Measurements from ENCODE around the gene PBX4. TPM values are rescaled to one million over a fixed set of nuclear protein-coding genes. Genes with fewer than 3 reads are reported as not detected.

PBX4 gene, protein sequence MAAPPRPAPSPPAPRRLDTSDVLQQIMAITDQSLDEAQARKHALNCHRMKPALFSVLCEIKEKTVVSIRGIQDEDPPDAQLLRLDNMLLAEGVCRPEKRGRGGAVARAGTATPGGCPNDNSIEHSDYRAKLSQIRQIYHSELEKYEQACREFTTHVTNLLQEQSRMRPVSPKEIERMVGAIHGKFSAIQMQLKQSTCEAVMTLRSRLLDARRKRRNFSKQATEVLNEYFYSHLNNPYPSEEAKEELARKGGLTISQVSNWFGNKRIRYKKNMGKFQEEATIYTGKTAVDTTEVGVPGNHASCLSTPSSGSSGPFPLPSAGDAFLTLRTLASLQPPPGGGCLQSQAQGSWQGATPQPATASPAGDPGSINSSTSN
- 0.19 and 0.56 TPM in 2 replicates for total RNA-seq

DNA sequence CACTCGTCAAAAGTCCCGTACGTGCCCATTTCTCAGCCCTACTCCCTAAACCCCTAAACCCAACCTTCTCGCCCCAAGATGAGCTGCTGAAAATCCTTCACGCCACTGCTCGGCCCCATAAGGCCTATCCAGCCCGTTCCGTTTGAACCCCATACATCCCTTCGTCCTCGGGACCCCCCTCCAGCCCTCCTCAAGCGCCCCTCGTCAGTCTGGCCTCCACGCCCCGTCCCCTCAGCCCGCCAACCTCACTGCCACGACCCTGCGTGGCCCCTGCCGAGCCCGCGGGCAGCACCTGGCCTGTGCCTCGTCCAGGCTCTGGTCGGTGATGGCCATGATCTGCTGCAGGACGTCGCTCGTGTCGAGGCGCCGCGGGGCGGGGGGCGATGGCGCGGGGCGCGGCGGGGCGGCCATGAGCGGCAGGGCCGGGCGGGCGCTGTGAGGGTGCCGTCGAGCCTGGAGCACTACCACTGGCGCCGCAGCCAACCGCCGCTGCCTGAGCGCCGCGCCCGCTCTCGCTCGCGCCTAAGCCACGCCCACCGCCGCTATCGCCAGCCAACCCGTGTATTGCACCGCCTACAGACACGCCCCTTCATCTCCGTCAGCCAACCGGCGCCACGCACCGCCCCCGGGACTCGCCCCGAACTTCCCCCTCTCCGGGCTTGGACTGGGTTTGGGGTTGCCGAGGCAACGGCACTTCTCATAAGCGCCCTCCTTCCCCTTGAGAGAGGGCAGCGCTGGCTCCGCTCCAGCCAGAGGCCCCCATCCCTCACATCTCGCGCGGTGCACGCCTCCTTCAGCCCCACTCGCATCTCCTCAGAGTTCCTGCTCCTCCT is at the start of gene PBX4:
PBX4 (minus strand) TSS at position 469 of the 833 bp plus-strand sequence; CDS start at position 411, 58 bp downstream.

DNA sequence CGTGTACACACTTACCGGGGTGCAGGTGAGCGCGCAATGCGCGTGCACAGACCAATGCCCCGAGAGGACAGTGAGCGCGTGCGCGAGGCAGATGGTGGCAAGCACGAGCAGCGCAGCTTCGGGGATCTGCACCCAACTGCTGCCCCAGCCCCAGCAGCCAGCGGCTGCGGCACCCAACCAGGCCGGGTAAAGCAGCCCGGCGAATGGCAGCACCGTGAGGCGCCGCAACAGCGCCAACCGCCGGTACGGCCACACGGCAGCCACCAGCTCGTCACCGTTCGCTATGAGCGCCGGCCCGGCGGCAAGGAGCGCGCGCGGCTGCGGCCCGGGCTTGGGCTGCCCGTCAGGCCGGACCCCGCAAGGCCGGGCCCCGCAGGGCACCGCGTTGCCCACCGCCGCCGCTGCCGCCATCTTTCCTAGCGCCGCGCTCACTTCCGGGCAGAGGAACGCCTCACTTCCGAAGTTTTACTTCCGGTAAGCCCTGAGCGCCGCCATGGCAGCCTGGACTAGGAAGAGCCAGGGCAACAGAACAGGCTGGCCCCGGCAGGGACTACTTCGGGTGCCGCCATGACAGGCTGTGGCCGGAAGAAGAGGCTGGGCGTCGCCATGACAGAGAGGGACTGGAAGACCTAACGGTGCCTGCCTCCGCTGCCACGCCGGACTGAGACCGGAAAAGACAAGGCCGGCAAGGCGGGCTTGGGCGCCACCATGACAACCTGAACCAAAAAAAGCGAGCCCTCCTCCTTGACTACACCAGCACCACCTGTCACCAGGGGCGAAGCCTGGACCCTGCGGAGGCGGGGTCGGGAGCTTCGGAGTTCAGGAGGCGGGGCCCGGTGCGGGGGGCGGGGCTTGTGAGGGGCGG is 45.0 kb upstream of the PBX4 start, which contains the start of gene ATP13A1:
ATP13A1 (minus strand) TSS at position 421 of the 865 bp plus-strand sequence; CDS start at position 411, 10 bp downstream.

GRCh38 chr19:19643158-19644053 is 24.9 kb upstream of the PBX4 start, which contains the start of gene GMIP:
Gene GMIP (minus strand): TSS chr19:19643657. CDS start chr19:19643529, 128 bp downstream.

GRCh38 chr19:19627621-19628500 is 9.4 kb upstream of the PBX4 start, which contains the start of gene LPAR2:
Gene LPAR2 (minus strand): TSS chr19:19628220. CDS start chr19:19627275, 945 bp downstream.

DNA sequence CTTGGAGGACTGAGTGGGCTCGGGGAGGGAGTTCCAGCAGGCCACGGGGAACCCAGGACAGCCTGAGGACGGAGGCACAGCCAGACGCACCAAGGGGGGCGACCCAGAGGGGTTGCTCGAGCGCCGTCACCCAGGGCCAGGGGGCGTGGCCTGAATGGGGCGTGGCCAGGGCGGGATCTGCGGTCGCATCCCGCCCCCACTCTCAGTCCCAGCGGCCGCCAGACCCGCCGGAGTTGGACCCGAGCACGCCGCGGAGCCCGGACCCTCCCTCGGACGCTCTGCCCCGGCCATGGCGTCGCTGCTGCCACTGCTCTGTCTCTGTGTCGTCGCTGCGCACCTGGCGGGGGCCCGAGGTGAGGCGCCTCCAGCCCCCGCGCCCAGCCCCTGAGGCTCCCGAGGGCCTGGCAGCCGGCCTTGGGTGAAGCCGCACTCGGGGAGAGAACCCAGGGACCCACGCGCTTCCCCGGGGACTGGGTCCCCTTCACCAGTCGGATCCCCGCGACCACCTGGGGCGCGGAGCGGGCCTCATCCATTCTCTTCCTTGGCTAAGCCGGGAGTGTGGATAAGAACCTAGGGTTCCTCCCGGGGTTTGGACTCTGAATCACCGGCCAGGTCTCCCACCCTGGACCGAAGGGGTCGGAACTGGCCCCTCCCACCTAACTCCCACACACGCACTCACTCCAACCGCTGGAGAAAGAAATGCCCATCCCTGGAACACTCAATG is 80.3 kb downstream of the PBX4 start, which contains the start of gene CILP2:
CILP2 (plus strand) TSS at position 205 of the 724 bp plus-strand sequence; CDS start at position 290, 85 bp downstream.

GRCh38 chr19:19528721-19529490 is 89.6 kb downstream of the PBX4 start, which contains the start of gene YJEFN3:
Gene YJEFN3 (plus strand): TSS chr19:19528911. CDS start chr19:19528933, 22 bp downstream.

DNA sequence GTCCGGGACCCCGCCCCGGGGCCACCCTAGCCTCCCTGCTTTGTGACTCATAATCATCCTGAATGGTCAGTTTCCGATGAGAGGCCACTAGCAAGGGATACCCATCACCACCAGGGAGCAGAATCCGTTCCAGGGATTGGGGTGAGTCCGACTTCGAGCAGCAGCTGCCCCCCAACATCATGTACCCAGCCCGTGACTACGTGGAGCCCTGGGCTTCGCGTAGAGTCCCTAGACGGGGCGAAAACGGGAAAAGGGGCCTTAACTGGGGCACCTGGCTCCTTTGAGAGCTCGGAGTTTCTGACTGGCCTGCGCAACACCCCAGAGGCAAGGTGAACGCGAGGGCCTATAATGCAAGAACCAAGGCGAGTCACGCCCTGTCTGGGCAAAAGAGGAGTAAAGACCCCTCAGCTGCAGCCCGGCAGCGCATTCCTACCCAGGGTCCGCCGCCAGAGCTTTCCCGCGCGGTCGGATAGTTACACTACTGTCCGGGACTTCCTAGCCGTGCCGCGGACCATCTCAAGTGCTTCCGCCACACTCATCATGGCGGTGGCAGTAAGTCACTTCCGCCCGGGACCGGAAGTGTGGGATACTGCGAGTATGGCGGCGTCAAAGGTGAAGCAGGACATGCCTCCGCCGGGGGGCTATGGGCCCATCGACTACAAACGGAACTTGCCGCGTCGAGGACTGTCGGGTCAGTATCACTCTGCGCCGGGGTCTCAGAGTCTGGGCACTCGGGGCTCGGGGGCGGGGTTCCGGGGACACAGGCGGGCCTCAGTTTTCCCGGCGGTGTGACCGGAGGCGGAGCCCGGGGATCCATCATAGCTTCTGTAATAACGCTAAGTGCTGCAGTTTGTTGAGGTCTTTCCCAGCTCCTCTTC is 102.6 kb downstream of the PBX4 start, which contains the start of gene NDUFA13:
NDUFA13 (plus strand) TSS at position 584 of the 878 bp plus-strand sequence; CDS start at position 598, 14 bp downstream.

GRCh38 chr19:19514881-19515641 is 103.4 kb downstream of the PBX4 start, which contains the start of gene TSSK6:
Gene TSSK6 (minus strand): TSS chr19:19515548. CDS start chr19:19515427, 121 bp downstream.

Other genes with a start within 250 kb of the PBX4 start
- 26.2 and 56.2 TPM in 2 replicates for gene GATAD2A, start 213.0 kb downstream of the PBX4 start, total RNA-seq
- gene TSSK6, start 103.1 kb downstream of the PBX4 start, total RNA-seq: 0.96 and 1.4 TPM in 2 replicates
- gene NDUFA13, start 102.5 kb downstream of the PBX4 start, total RNA-seq: 192 and 241 TPM in 2 replicates
- 0.28 and 0.38 TPM in 2 replicates for gene YJEFN3, start 89.8 kb downstream of the PBX4 start, total RNA-seq
- gene CILP2, start 80.4 kb downstream of the PBX4 start, total RNA-seq: under 0.01 and 0.28 TPM in 2 replicates
- gene LPAR2, start 9.5 kb upstream of the PBX4 start, total RNA-seq: 0.38 and 0.56 TPM in 2 replicates
- gene GMIP, start 25.0 kb upstream of the PBX4 start, total RNA-seq: 3.7 and 6.5 TPM in 2 replicates
- gene ATP13A1, start 45.0 kb upstream of the PBX4 start, total RNA-seq: 84.2 and 144 TPM in 2 replicates
- gene ZNF101, start 50.2 kb upstream of the PBX4 start, total RNA-seq: 7.9 and 10.7 TPM in 2 replicates
- 5.9 and 8.7 TPM in 2 replicates for gene ZNF14, start 114.4 kb upstream of the PBX4 start, total RNA-seq
- 7.7 and 15.2 TPM in 2 replicates for gene ZNF506, start 203.1 kb upstream of the PBX4 start, total RNA-seq
- 3.1 and 3.9 TPM in 2 replicates for gene ZNF253, start 247.2 kb upstream of the PBX4 start, total RNA-seq